ENCODE results near the gene POU1F1. TPM values are rescaled to one million over a fixed set of nuclear protein-coding genes. Genes with fewer than 3 reads are reported as not detected.

The POU1F1 gene
- total and polyA plus RNA-seq, 2 of the 4 experiments (the other 2 are of a cell fraction) = not detected

GRCh38 chr3:87227835-87228144 is 48.6 kb downstream of the POU1F1 start:
- Histone ChIP-seq H4K91ac (ENCODE audit: insufficient read depth, low read depth, low read length) (no peak overlapping the region), H3K23ac (ENCODE audit: low read depth, low read length) (peak overlapping the region; percentile 54; the same call in 1 of the 2 replicates), H2AFZ (replicated peaks; ENCODE audit: low read length, poor library complexity) (peak overlapping the region; percentile 100), H3K4me3 (ENCODE audit: insufficient read depth, low read depth, low read length) (peak overlapping the region; percentile 77), H2BK15ac (ENCODE audit: low read depth, low read length) (no peak overlapping the region), H2AK9ac (replicated peaks; ENCODE audit: low read depth, low read length, poor library complexity) (peak overlapping the region; percentile 59), H4K5ac (ENCODE audit: low read depth, low read length) (no peak overlapping the region), H3K36me3 (ENCODE audit: control insufficient read depth, insufficient read depth, low read length) (no peaks in the 10 kb centered on the region), H2BK120ac (ENCODE audit: low read depth, low read length) (no peak overlapping the region), H3K9ac (ENCODE audit: low read depth, low read length) (peak overlapping the region; percentile 91), H3K27ac (ENCODE audit: insufficient read depth, low read length) (peak overlapping the region; percentile 64), H4K8ac (ENCODE audit: low read depth in 2 of 2, low read length in 2 of 2) (peak overlapping the region; percentile 60 to 94; a peak in 2 of 4 replicates), H2AK5ac (ENCODE audit: low read depth, low read length) (no peak overlapping the region), H3K27me3 (ENCODE audit: control insufficient read depth, insufficient read depth, low read length) (no peaks in the 10 kb centered on the region), H3K14ac (replicated peaks; ENCODE audit: low read depth, low read length) (peak overlapping the region; percentile 33), H3K4me2 (ENCODE audit: low read depth, low read length) (peak overlapping the region; percentile 99), H2BK20ac (ENCODE audit: low read depth, low read length) (no peak overlapping the region), H4K20me1 (ENCODE audit: insufficient read depth, low read length) (0 out of 2 replicates have a peak, but pooled peaks cover 3% of the 10 kb centered on the region), H2BK5ac (ENCODE audit: low read depth, low read length, poor library complexity, severe bottlenecking) (no peak overlapping the region), H3K9me1 (ENCODE audit: insufficient read depth, low read length) (no peaks in the 10 kb centered on the region), H3K4me1 (ENCODE audit: control insufficient read depth, insufficient read depth, low read length) (no peaks in the 10 kb centered on the region), H3K9me3 (ENCODE audit: control insufficient read depth, insufficient read depth, low read length) (no peaks in the 10 kb centered on the region), H3K18ac (ENCODE audit: low read depth, low read length) (no peak overlapping the region), H3K56ac (ENCODE audit: extremely low read depth, insufficient read depth, low read length) (peak overlapping the region; percentile 63; the same call in 1 of the 2 replicates), H3K4ac (ENCODE audit: low read depth, low read length) (peak overlapping the region; percentile 47), H3K79me1 (ENCODE audit: low read depth in 1 of 2, low read length in 2 of 2) (peaks cover 19 to 20% of the 10 kb centered on the region in 2 experiments)
- peak; percentile 6 for ATAC-seq (ENCODE audit: low read depth)
- WGBS, 2 experiments (ENCODE audit: extremely low coverage in 2 of 2, insufficient read length in 1 of 2) = no CpG with 5 or more reads among the region's 3 CpGs
- dilution Hi-C loops (cut with HindIII; ENCODE audit: low sequenced_read_pairs, unreplicated experiment) (no loop called here), in situ Hi-C loops (cut with MboI; ENCODE audit: low sequenced_read_pairs) (no loop called here), intact Hi-C loops (cut with micrococcal nuclease) (no loop called here)
- ChIA-PET CTCF (interaction anchor here (0.9 kb wide), 1 partner anchor 18 kb away, joined by 4 read pairs; no protein-coding TSS in a partner anchor), POLR2A (ENCODE audit: unreplicated experiment) (no interaction called here)
- peak; percentile 1 for DNase-seq
- BruUV-seq (replicated peaks) = no TSS peak
- no peak for TF ChIP-seq MAFK (IDR thresholded peaks at IDR 0.05; ENCODE audit: low read depth, low read length)
- no peak for TF ChIP-seq FOS (IDR thresholded peaks at IDR 0.05; ENCODE audit: low read depth, low read length)
- TF ChIP-seq RFX5 (IDR thresholded peaks at IDR 0.05; ENCODE audit: low read depth, low read length) = no peak
- TF ChIP-seq MAZ (IDR thresholded peaks at IDR 0.05; ENCODE audit: borderline replicate concordance, low read depth, low read length) = no peak
- TF ChIP-seq POLR2A (IDR thresholded peaks at IDR 0.05; ENCODE audit: low read depth, low read length) = no peak
- no peak for TF ChIP-seq RAD21 (IDR thresholded peaks at IDR 0.05; ENCODE audit: low read length)
- TF ChIP-seq SMC3 (IDR thresholded peaks at IDR 0.05; ENCODE audit: low read depth, low read length) = no peak
- TF ChIP-seq RCOR1 (IDR thresholded peaks at IDR 0.05; ENCODE audit: insufficient replicate concordance, low read length) = no peak

All from IMR-90 (cell line).